CD4-positive, alpha-beta memory T cell (primary cell): Measurements from ENCODE around the gene HABP4. TPM values are rescaled to one million over a fixed set of nuclear protein-coding genes. Genes with fewer than 3 reads are reported as not detected.
A peak's percentile ranks its signal among the peaks of the same experiment; 100 is the strongest.

ENCODE experiments used
- CTCF ChIA-PET: fragments of 350-600 bp; sonication (Branson Sonifier 250); formaldehyde crosslinking; loops from one replicate; lab custom pipeline; 2021; ENCODE audit warnings: inconsistent platforms; ENCODE audit not compliant: partially characterized antibody; lab: Charles Lee
- POLR2A ChIA-PET: fragments of 350-600 bp; sonication (Branson Sonifier 250); formaldehyde crosslinking; loops from one replicate; lab custom pipeline; 2021; ENCODE audit not compliant: partially characterized antibody; lab: Charles Lee
- DNase-seq, 5 donors: peaks; one replicate each; pipeline versions ENCODE4 v3.0.0 to v3.0.0-alpha.2; 2020 to 2022; ENCODE audit warnings: mixed read lengths in 1 of 5
- H3K27ac ChIP-seq: one replicate; pipeline ENCODE4 v1.7.0; 2013; ENCODE audit warnings: low read depth, low read length
- H3K27me3 ChIP-seq: 2 replicates; pipeline ENCODE4 v1.7.0; 2013; ENCODE audit warnings: mild to moderate bottlenecking, low read length, moderate library complexity; ENCODE audit not compliant: insufficient read depth
- H3K36me3 ChIP-seq: 2 replicates; pipeline ENCODE4 v1.7.0; 2013; ENCODE audit warnings: mild to moderate bottlenecking, low read length, moderate library complexity; ENCODE audit not compliant: insufficient read depth
- H3K4me1 ChIP-seq: 2 replicates; pipeline ENCODE4 v1.7.0; 2013; ENCODE audit warnings: mild to moderate bottlenecking, low read length, moderate library complexity; ENCODE audit not compliant: insufficient read depth
- H3K4me3 ChIP-seq, 2 donors: one replicate each; pipeline ENCODE4 v1.7.0; 2013; ENCODE audit warnings: low read length in 2 of 2, mild to moderate bottlenecking in 1 of 2
- H3K9me3 ChIP-seq, 2 donors: one replicate each; pipeline ENCODE4 v1.7.0; 2013; ENCODE audit warnings: low read length in 2 of 2, control low read depth in 1 of 2; ENCODE audit not compliant: control insufficient read depth in 1 of 2
- H3K27ac Mint-ChIP-seq, 7 donors: one replicate each; pipeline ENCODE4 v1.8.0; 2020 to 2021; ENCODE audit warnings: mixed read lengths in 7 of 7, mild to moderate bottlenecking in 6 of 7, inconsistent platforms in 3 of 7, moderate library complexity in 3 of 7
- H3K27me3 Mint-ChIP-seq, 2 donors: one replicate each; pipeline ENCODE4 v1.8.0; 2020 to 2021; ENCODE audit warnings: mixed read lengths in 2 of 2
- H3K36me3 Mint-ChIP-seq, 2 donors: one replicate each; pipeline ENCODE4 v1.8.0; 2020 to 2021; ENCODE audit warnings: mixed read lengths in 2 of 2, inconsistent platforms in 1 of 2, mild to moderate bottlenecking in 1 of 2
- H3K4me1 Mint-ChIP-seq, 4 donors: one replicate each; pipeline ENCODE4 v1.8.0; 2020 to 2021; ENCODE audit warnings: mixed read lengths in 4 of 4, mild to moderate bottlenecking in 1 of 4
- H3K4me3 Mint-ChIP-seq, 8 donors: one replicate each; pipeline ENCODE4 v1.8.0; 2020 to 2021; ENCODE audit warnings: mixed read lengths in 8 of 8, mild to moderate bottlenecking in 7 of 8, moderate library complexity in 6 of 8, inconsistent platforms in 3 of 8
- H3K9me3 Mint-ChIP-seq, 8 donors: one replicate each; pipeline ENCODE4 v1.8.0; 2020 to 2021; ENCODE audit warnings: mixed read lengths in 8 of 8, mild to moderate bottlenecking in 5 of 8, inconsistent platforms in 3 of 8, moderate library complexity in 1 of 8
- intact Hi-C: fragments of 100-400 bp; cut with micrococcal nuclease; formaldehyde crosslinking; loops from one replicate; pipeline ENCODE4 v1.15.1; 2023
- polyA plus RNA-seq, 2 donors: library from polyadenylated mRNA; unstranded; fragments of 300-500 nt; fragmentation: Illumina TruSeq; gene quantifications; one replicate each; pipeline ENCODE4 v1.2.3, GENCODE V29; 2021
- total RNA-seq, 2 experiments: library from RNA; stranded (reverse); gene quantifications; one replicate each; pipeline ENCODE4 v1.2.3, GENCODE V29; 2021

The HABP4 gene, protein sequence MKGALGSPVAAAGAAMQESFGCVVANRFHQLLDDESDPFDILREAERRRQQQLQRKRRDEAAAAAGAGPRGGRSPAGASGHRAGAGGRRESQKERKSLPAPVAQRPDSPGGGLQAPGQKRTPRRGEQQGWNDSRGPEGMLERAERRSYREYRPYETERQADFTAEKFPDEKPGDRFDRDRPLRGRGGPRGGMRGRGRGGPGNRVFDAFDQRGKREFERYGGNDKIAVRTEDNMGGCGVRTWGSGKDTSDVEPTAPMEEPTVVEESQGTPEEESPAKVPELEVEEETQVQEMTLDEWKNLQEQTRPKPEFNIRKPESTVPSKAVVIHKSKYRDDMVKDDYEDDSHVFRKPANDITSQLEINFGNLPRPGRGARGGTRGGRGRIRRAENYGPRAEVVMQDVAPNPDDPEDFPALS
- total RNA-seq (10 to 100 TPM; 35.5 to 36.6 TPM), polyA plus RNA-seq (10 to 100 TPM; 18.6 to 31.1 TPM)

DNA sequence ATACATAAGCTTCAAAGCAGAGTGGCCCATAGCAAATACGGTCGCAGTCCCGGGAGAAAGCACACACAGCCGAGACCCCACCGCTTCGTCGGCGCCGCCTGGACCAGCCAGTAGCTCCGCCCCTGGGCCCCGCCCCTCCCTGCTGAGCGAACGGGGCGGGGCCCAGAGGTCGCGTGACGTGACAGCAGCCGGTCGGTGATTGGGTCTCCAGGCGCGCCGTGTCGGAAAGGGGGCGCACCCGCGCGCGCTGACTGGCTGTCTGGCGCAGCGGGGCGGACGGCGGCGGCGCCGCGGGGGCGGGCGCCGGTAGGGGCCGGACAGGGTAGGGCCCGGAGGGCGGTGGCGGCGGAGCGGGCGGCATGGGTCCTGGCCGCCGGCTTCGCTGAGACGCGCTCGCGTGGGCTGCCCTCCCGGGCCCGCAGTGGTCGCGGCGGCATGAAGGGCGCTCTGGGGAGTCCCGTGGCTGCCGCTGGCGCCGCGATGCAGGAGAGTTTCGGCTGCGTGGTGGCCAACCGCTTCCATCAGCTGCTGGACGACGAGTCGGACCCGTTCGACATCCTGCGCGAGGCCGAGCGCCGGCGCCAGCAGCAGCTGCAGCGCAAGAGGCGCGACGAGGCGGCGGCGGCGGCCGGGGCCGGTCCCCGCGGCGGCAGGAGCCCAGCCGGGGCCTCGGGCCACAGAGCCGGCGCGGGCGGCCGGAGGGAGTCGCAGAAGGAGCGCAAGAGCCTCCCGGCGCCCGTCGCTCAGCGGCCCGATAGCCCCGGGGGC, at the start of gene HABP4:
TSS of gene HABP4 (plus strand) at position 325 of the 768 bp plus-strand sequence. CDS start at position 436, 111 bp downstream.
- ChIA-PET POLR2A (interaction anchor here (0.6 to 5.2 kb wide), 25 partner anchors 10 to 1183 kb away, joined by 3 to 123 read pairs (median 4); partner anchors contain the start of genes NCBP1, PRXL2C, SLC35D2 and TSTD2), CTCF (interaction anchor here (0.8 to 4.7 kb wide), 10 partner anchors 11 to 122 kb away, joined by 3 to 36 read pairs (median 4); partner anchors contain the start of gene ZNF367)
- peak within 1 kb of the TSS; percentile 82 to 98 (median 94) for H3K27ac Mint-ChIP-seq
- H3K4me1 Mint-ChIP-seq: peaks cover 16 to 32% (median 21%) of the 10 kb centered on the region in 4 donors
- intact Hi-C loops: loop anchor here (1.0 to 2.0 kb wide), 4 partner anchors 32 to 205 kb away; partner anchors contain the start of genes PRXL2C and ZNF367
- DNase-seq: peak; percentile 93 to 94 (median 94)
- H3K9me3 ChIP-seq: no peaks in the 10 kb centered on the region
- peak within 1 kb of the TSS; percentile 59 for H3K27ac ChIP-seq
- no peaks in the 10 kb centered on the region for H3K9me3 Mint-ChIP-seq
- H3K36me3 Mint-ChIP-seq: peaks cover 0 to 7% of the 10 kb centered on the region in 2 donors
- no peaks in the 10 kb centered on the region for H3K27me3 ChIP-seq
- peak within 1 kb of the TSS; percentile 91 to 96 (median 96) for H3K4me3 Mint-ChIP-seq
- H3K27me3 Mint-ChIP-seq: no peaks in the 10 kb centered on the region
- peak within 1 kb of the TSS; percentile 48 to 72 for H3K4me3 ChIP-seq
- H3K4me1 ChIP-seq: peaks cover 23% of the 10 kb centered on the region
- H3K36me3 ChIP-seq: no peaks in the 10 kb centered on the region

DNA sequence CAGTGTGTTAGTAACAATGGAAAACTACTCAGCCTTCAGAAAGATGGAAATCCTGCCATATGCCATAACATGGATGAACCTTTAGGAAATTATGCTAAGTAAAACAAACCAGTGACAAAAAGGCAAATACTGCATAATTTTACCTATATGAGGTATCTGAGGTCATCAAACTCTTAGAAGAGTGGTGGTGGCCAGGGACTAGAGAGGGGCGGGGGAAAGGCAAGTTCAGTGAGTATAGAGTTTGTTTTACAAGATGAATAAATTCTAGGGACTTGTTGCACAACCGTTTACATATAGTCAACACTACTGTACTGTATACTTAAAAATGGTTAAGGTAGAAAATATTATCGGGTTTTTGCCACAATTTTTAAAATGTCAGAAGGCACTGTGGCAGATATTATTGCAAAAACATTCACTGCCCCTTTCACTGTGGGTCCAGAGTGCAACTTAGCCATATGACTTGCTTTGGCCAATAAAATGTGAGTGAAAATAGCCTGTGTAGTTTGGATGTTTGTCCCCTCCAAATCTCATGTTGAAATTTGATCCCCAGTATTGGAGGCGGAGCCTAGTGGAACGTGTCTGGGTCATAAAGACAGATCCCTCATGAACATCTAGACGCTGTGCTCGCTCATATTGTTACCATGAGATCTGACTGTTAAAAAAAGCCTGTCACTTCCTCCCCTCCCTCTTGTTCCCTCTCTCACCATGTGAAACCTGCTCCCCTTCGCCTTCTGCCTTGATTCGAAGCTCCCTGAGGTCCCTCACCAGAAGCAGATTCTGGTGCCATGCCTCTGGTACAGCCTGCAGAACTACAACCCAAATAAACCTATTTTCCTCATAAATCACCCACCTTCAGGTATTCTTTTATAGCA, 41.3 kb upstream of the HABP4 start:
- H3K4me3 ChIP-seq: peak overlapping the region in 1 of 2 donors; percentile 11
- no peak for DNase-seq
- peaks cover 23 to 40% (median 28%) of the 10 kb centered on the region in 4 donors for H3K4me1 Mint-ChIP-seq
- H3K9me3 ChIP-seq: no peaks in the 10 kb centered on the region
- H3K4me1 ChIP-seq: peaks cover 24% of the 10 kb centered on the region
- intact Hi-C loops: no loop called here
- H3K27me3 ChIP-seq: no peaks in the 10 kb centered on the region
- H3K27me3 Mint-ChIP-seq: no peaks in the 10 kb centered on the region
- no peaks in the 10 kb centered on the region for H3K9me3 Mint-ChIP-seq
- no peaks in the 10 kb centered on the region for H3K36me3 Mint-ChIP-seq
- peak overlapping the region in 3 of 8 donors; percentile 12 to 48 (median 22) for H3K4me3 Mint-ChIP-seq
- peak overlapping the region; percentile 69 to 92 (median 86) for H3K27ac Mint-ChIP-seq
- ChIA-PET CTCF (interaction anchor here (2.9 kb wide), 1 partner anchor 9 kb away, joined by 15 read pairs; no protein-coding TSS in a partner anchor), POLR2A (interaction anchor here (1.2 to 2.4 kb wide), 2 partner anchors 9 to 41 kb away, joined by 3 to 9 read pairs; partner anchors contain the start of gene HABP4)
- no peak overlapping the region for H3K27ac ChIP-seq
- H3K36me3 ChIP-seq: no peaks in the 10 kb centered on the region

- Histone ChIP-seq H3K36me3 (no peaks in the 10 kb centered on the region), H3K27me3 (no peaks in the 10 kb centered on the region), H3K27ac (no peak overlapping the region), H3K4me1 (peaks cover 43% of the 10 kb centered on the region), H3K4me3 (no peak overlapping the region), H3K9me3 (no peaks in the 10 kb centered on the region)
- no peak for DNase-seq
- Mint-ChIP-seq H3K4me3 (no peak overlapping the region), H3K27me3 (no peaks in the 10 kb centered on the region), H3K36me3 (no peaks in the 10 kb centered on the region), H3K4me1 (peaks cover 28 to 53% (median 35%) of the 10 kb centered on the region in 4 donors), H3K9me3 (no peaks in the 10 kb centered on the region), H3K27ac (peak overlapping the region in 3 of 7 donors; percentile 19 to 85 (median 57))
- ChIA-PET POLR2A (interaction anchor here (0.5 to 3.7 kb wide), 2 partner anchors 9 to 11 kb away, joined by 4 to 47 read pairs; no protein-coding TSS in a partner anchor), CTCF (interaction anchor here (2.9 kb wide), 1 partner anchor 12 kb away, joined by 15 read pairs; no protein-coding TSS in a partner anchor)
- intact Hi-C loops: loop anchor here (10.0 kb wide), 1 partner anchor 444 kb away; the partner anchor contains the start of gene ZNF782
Measured at GRCh38 chr9:96411129-96411838, 38.7 kb upstream of the HABP4 start.

GRCh38 chr9:96412174-96412913, 37.6 kb upstream of the HABP4 start:
- DNase-seq: no peak
- H3K36me3 ChIP-seq: no peaks in the 10 kb centered on the region
- H3K9me3 ChIP-seq: no peaks in the 10 kb centered on the region
- peak overlapping the region in 6 of 7 donors; percentile 41 to 91 (median 72) for H3K27ac Mint-ChIP-seq
- peaks cover 0 to 5% of the 10 kb centered on the region in 2 donors for H3K36me3 Mint-ChIP-seq
- H3K4me1 Mint-ChIP-seq: peaks cover 34 to 59% (median 40%) of the 10 kb centered on the region in 4 donors
- H3K4me1 ChIP-seq: peaks cover 50% of the 10 kb centered on the region
- intact Hi-C loops: loop anchor here (10.0 kb wide), 1 partner anchor 442 kb away; the partner anchor contains the start of gene ZNF782
- H3K4me3 ChIP-seq: no peak overlapping the region
- CTCF ChIA-PET: interaction anchor here (1.2 to 2.6 kb wide), 6 partner anchors 13 to 85 kb away, joined by 3 to 22 read pairs (median 5); partner anchors contain the start of gene SLC35D2
- H3K4me3 Mint-ChIP-seq: peak overlapping the region in 2 of 8 donors; percentile 22 to 54
- peaks cover 0 to 4% (median 0%) of the 10 kb centered on the region in 8 donors for H3K9me3 Mint-ChIP-seq
- H3K27me3 ChIP-seq: no peaks in the 10 kb centered on the region
- POLR2A ChIA-PET: interaction anchor here (2.1 to 8.0 kb wide), 3 partner anchors 12 to 39 kb away, joined by 4 to 123 read pairs (median 47); partner anchors contain the start of gene HABP4
- no peak overlapping the region for H3K27ac ChIP-seq
- no peaks in the 10 kb centered on the region for H3K27me3 Mint-ChIP-seq
